HG03066 (cell line): Measurements from ENCODE around the gene HBG1.
"Not testable (repeated sequence)": the region's sequence is repeated elsewhere in the genome, so short reads cannot be mapped to it uniquely, and the experiment has no call there.

ENCODE experiments used
- ATAC-seq: cut with Tn5 transposase; IDR thresholded peaks from one replicate; pipeline ENCODE4 v1.9.1; 2021; ENCODE audit warnings: low read depth; ENCODE audit not compliant: unreplicated experiment

The HBG1 gene

GRCh38 chr11:5279471-5280090, 29.9 kb upstream of the HBG1 start:
- ATAC-seq = no peak

- no peak for ATAC-seq
Measured at GRCh38 chr11:5277807-5278382, 28.2 kb upstream of the HBG1 start.

- ATAC-seq = no peak
Measured at GRCh38 chr11:5276697-5277096, 27.0 kb upstream of the HBG1 start.

- ATAC-seq = no peak
Measured at GRCh38 chr11:5275369-5276110, 25.9 kb upstream of the HBG1 start.

- no peak for ATAC-seq
Measured at GRCh38 chr11:5274395-5274794, 24.7 kb upstream of the HBG1 start.

GRCh38 chr11:5272395-5273017, 22.8 kb upstream of the HBG1 start:
- ATAC-seq = no peak

GRCh38 chr11:5269715-5270147, 20.1 kb upstream of the HBG1 start, which contains the start of gene HBE1:
Gene HBE1 (minus strand): TSS chr11:5269945. CDS start chr11:5269890, 55 bp downstream.
- ATAC-seq = no peak

- no peak for ATAC-seq
Measured at GRCh38 chr11:5267033-5267563, 17.4 kb upstream of the HBG1 start.

- no peak for ATAC-seq
Measured at GRCh38 chr11:5266609-5267008, 17.0 kb upstream of the HBG1 start.

GRCh38 chr11:5265832-5266231, 16.2 kb upstream of the HBG1 start:
- no peak for ATAC-seq

- no peak for ATAC-seq
Measured at GRCh38 chr11:5258543-5259262, 9.0 kb upstream of the HBG1 start.

GRCh38 chr11:5257296-5257695, 7.6 kb upstream of the HBG1 start:
- ATAC-seq = no peak

GRCh38 chr11:5254646-5255413, 5.2 kb upstream of the HBG1 start, which contains the start of gene HBG2:
Gene HBG2 (minus strand): TSS chr11:5254781. CDS start chr11:5254728, 53 bp downstream.
- ATAC-seq = not testable (repeated sequence)

GRCh38 chr11:5254023-5254422, 4.4 kb upstream of the HBG1 start:
- not testable (repeated sequence) for ATAC-seq

- ATAC-seq = not testable (repeated sequence)
Measured at GRCh38 chr11:5253440-5253839, 3.8 kb upstream of the HBG1 start.

- ATAC-seq = no peak
Measured at GRCh38 chr11:5252919-5253265, 3.2 kb upstream of the HBG1 start.

GRCh38 chr11:5252192-5252918, 2.7 kb upstream of the HBG1 start:
- ATAC-seq = no peak

- ATAC-seq = no peak
Measured at GRCh38 chr11:5251746-5252145, 2.1 kb upstream of the HBG1 start.
